Measurements from ENCODE around the gene HHLA2. TPM values are rescaled to one million over a fixed set of nuclear protein-coding genes. Genes with fewer than 3 reads are reported as not detected.

The HHLA2 gene
- total RNA-seq, 1 donor from 2014 or later, result not detected

GRCh38 chr3:108297647-108298046 lies 1.3 kb downstream of the HHLA2 start:
- DNase-seq (ENCODE audit: low spot score), result no peak
- intact Hi-C loops (cut with DNase I), result no loop called here

GRCh38 chr3:108298056-108298455 lies 1.7 kb downstream of the HHLA2 start:
- intact Hi-C loops (cut with DNase I), result no loop called here
- no peak for DNase-seq (ENCODE audit: low spot score)

GRCh38 chr3:108300103-108300849 lies 3.9 kb downstream of the HHLA2 start:
- intact Hi-C loops (cut with DNase I), result no loop called here
- DNase-seq (ENCODE audit: low spot score), result no peak

GRCh38 chr3:108301695-108302404 lies 5.5 kb downstream of the HHLA2 start:
- intact Hi-C loops (cut with DNase I), result no loop called here
- DNase-seq (ENCODE audit: low spot score), result no peak

GRCh38 chr3:108302570-108302969 lies 6.2 kb downstream of the HHLA2 start:
- intact Hi-C loops (cut with DNase I), result no loop called here
- no peak for DNase-seq (ENCODE audit: low spot score)

- intact Hi-C loops (cut with DNase I), result no loop called here
- DNase-seq (ENCODE audit: low spot score), result no peak
These were observed 9.3 kb downstream of the HHLA2 start for GRCh38 chr3:108305484-108306172.

GRCh38 chr3:108311797-108312196 lies 15.4 kb downstream of the HHLA2 start:
- DNase-seq (ENCODE audit: low spot score), result no peak
- intact Hi-C loops (cut with DNase I), result no loop called here

- intact Hi-C loops (cut with DNase I), result no loop called here
- DNase-seq (ENCODE audit: low spot score), result no peak
These were observed 16.3 kb downstream of the HHLA2 start for GRCh38 chr3:108312656-108313055.

GRCh38 chr3:108315767-108316301 lies 19.5 kb downstream of the HHLA2 start:
- no peak for DNase-seq (ENCODE audit: low spot score)
- intact Hi-C loops (cut with DNase I), result no loop called here

- no peak for DNase-seq (ENCODE audit: low spot score)
- intact Hi-C loops (cut with DNase I), result no loop called here
These were observed 23.2 kb downstream of the HHLA2 start for GRCh38 chr3:108319428-108320082.

- intact Hi-C loops (cut with DNase I), result no loop called here
These were observed 24.5 kb downstream of the HHLA2 start for GRCh38 chr3:108320746-108321350.

GRCh38 chr3:108322352-108322751 lies 26.0 kb downstream of the HHLA2 start:
- intact Hi-C loops (cut with DNase I), result no loop called here
- no peak for DNase-seq (ENCODE audit: low spot score)

More at GRCh38 chr3:108320746-108321350, 24.5 kb downstream of the HHLA2 start:
- no peak for DNase-seq (ENCODE audit: low spot score)

- intact Hi-C loops (cut with DNase I), result no loop called here
- no peak for DNase-seq (ENCODE audit: low spot score)
These were observed 27.8 kb downstream of the HHLA2 start for GRCh38 chr3:108324177-108324576.

GRCh38 chr3:108327168-108327567 lies 30.8 kb downstream of the HHLA2 start:
- DNase-seq (ENCODE audit: low spot score), result no peak
- intact Hi-C loops (cut with DNase I), result no loop called here

GRCh38 chr3:108328821-108329486 lies 32.6 kb downstream of the HHLA2 start:
- DNase-seq (ENCODE audit: low spot score), result no peak
- intact Hi-C loops (cut with DNase I), result no loop called here

GRCh38 chr3:108329508-108329907 lies 33.2 kb downstream of the HHLA2 start:
- no peak for DNase-seq (ENCODE audit: low spot score)
- intact Hi-C loops (cut with DNase I), result no loop called here

GRCh38 chr3:108329947-108330346 lies 33.6 kb downstream of the HHLA2 start:
- DNase-seq (ENCODE audit: low spot score), result no peak
- intact Hi-C loops (cut with DNase I), result no loop called here

GRCh38 chr3:108331792-108332191 lies 35.4 kb downstream of the HHLA2 start:
- intact Hi-C loops (cut with DNase I), result no loop called here
- DNase-seq (ENCODE audit: low spot score), result no peak

- intact Hi-C loops (cut with DNase I), result no loop called here
- no peak for DNase-seq (ENCODE audit: low spot score)
These were observed 37.6 kb downstream of the HHLA2 start for GRCh38 chr3:108333961-108334360.
